ENCODE results near the gene ATOX1.
A peak's percentile ranks its signal among the peaks of the same experiment; 100 is the strongest.

ATOX1 gene, protein sequence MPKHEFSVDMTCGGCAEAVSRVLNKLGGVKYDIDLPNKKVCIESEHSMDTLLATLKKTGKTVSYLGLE

GRCh38 chr5:151758430-151759241, at the start of gene ATOX1:
Gene ATOX1 (minus strand): TSS chr5:151758631. CDS start chr5:151758551, 80 bp downstream.
- peak; percentile 96 for DNase-seq
- Mint-ChIP-seq H3K36me3 (ENCODE audit: low read depth) (peaks cover 2% of the 10 kb centered on the region), H3K4me1 (peaks cover 66% of the 10 kb centered on the region), H3K4me3 (peak within 1 kb of the TSS; percentile 90), H3K27me3 (ENCODE audit: low read depth, poor library complexity) (peaks cover 3% of the 10 kb centered on the region), H3K27ac (peak within 1 kb of the TSS; percentile 99), H3K9me3 (no peaks in the 10 kb centered on the region)
- TF ChIP-seq, protein P1, sequence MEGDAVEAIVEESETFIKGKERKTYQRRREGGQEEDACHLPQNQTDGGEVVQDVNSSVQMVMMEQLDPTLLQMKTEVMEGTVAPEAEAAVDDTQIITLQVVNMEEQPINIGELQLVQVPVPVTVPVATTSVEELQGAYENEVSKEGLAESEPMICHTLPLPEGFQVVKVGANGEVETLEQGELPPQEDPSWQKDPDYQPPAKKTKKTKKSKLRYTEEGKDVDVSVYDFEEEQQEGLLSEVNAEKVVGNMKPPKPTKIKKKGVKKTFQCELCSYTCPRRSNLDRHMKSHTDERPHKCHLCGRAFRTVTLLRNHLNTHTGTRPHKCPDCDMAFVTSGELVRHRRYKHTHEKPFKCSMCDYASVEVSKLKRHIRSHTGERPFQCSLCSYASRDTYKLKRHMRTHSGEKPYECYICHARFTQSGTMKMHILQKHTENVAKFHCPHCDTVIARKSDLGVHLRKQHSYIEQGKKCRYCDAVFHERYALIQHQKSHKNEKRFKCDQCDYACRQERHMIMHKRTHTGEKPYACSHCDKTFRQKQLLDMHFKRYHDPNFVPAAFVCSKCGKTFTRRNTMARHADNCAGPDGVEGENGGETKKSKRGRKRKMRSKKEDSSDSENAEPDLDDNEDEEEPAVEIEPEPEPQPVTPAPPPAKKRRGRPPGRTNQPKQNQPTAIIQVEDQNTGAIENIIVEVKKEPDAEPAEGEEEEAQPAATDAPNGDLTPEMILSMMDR (IDR thresholded peaks at IDR 0.05) = no peak

DNA sequence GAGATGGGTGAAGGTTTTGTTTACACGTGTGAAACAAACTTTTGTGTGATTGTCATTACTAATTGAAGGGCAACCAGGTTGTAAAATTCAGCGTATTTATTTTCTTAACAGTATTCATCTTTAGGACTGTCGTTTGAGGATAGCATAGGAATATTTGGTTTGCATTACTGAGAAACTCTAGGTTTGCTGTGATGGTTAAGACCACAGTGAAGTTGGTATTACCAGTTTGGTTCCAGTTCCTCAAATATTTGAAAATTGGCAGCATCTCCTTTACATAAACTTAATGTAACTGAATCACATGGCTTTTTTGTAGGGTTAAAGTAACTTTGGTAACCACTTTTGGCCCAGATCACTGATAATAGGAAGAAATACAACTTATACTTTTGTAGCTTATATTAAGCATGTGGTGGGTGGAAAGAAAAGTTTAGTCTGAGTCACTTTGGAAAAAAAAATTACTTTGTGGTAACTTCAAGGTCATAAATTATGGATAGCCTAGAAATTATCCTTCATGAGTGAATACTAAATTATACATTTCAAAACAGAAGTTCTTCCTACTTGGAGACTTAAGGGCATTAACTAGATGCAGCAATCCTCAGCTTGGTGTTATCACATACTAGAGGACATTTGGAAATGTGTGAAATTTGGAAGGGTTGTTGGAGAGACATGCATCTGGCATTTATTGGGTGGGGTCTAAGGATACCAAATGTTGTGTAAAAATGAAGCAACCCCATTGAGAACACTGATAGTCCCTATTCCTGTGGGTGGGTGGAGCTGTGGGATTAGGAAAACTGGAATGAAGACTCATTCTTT, 47.2 kb upstream of the ATOX1 start:
- no peak overlapping the region for H3K4me3 Mint-ChIP-seq
- H3K36me3 Mint-ChIP-seq (ENCODE audit: low read depth) = peaks cover 94% of the 10 kb centered on the region
- DNase-seq = no peak
- no peaks in the 10 kb centered on the region for H3K27me3 Mint-ChIP-seq (ENCODE audit: low read depth, poor library complexity)
- H3K27ac Mint-ChIP-seq = no peak overlapping the region
- H3K9me3 Mint-ChIP-seq = no peaks in the 10 kb centered on the region
- TF ChIP-seq, protein P1 (IDR thresholded peaks at IDR 0.05) = no peak
- H3K4me1 Mint-ChIP-seq = peaks cover 9% of the 10 kb centered on the region

- TF ChIP-seq, protein P1 (IDR thresholded peaks at IDR 0.05) = no peak
- no peak for DNase-seq
- H3K36me3 Mint-ChIP-seq (ENCODE audit: low read depth) = peaks cover 90% of the 10 kb centered on the region
- no peak overlapping the region for H3K27ac Mint-ChIP-seq
- H3K4me3 Mint-ChIP-seq = no peak overlapping the region
- peaks cover 4% of the 10 kb centered on the region for H3K27me3 Mint-ChIP-seq (ENCODE audit: low read depth, poor library complexity)
- peaks cover 9% of the 10 kb centered on the region for H3K4me1 Mint-ChIP-seq
- H3K9me3 Mint-ChIP-seq = no peaks in the 10 kb centered on the region
Measured at GRCh38 chr5:151800532-151800931, 42.1 kb upstream of the ATOX1 start.

- H3K27me3 Mint-ChIP-seq (ENCODE audit: low read depth, poor library complexity) = peaks cover 4% of the 10 kb centered on the region
- H3K4me3 Mint-ChIP-seq = no peak overlapping the region
- DNase-seq = no peak
- peak overlapping the region; percentile 66 for H3K27ac Mint-ChIP-seq
- H3K9me3 Mint-ChIP-seq = no peaks in the 10 kb centered on the region
- peaks cover 9% of the 10 kb centered on the region for H3K4me1 Mint-ChIP-seq
- TF ChIP-seq, protein P1 (IDR thresholded peaks at IDR 0.05) = no peak
- H3K36me3 Mint-ChIP-seq (ENCODE audit: low read depth) = peaks cover 88% of the 10 kb centered on the region
Measured at GRCh38 chr5:151799407-151799806, 41.0 kb upstream of the ATOX1 start.

- peaks cover 9% of the 10 kb centered on the region for H3K4me1 Mint-ChIP-seq
- H3K36me3 Mint-ChIP-seq (ENCODE audit: low read depth) = peaks cover 88% of the 10 kb centered on the region
- no peaks in the 10 kb centered on the region for H3K9me3 Mint-ChIP-seq
- TF ChIP-seq, protein P1 (IDR thresholded peaks at IDR 0.05) = no peak
- no peak overlapping the region for H3K4me3 Mint-ChIP-seq
- H3K27me3 Mint-ChIP-seq (ENCODE audit: low read depth, poor library complexity) = peaks cover 4% of the 10 kb centered on the region
- DNase-seq = no peak
- peak overlapping the region; percentile 27 for H3K27ac Mint-ChIP-seq
Measured at GRCh38 chr5:151798674-151799073, 40.2 kb upstream of the ATOX1 start.

Data from nephron progenitor cell (in vitro differentiated cells).